Stimulated activated CD4-positive, alpha-beta T cell treated with anti-CD3 and anti-CD28 coated beads, Interleukin-2, amount 100 ng/mL, for 4 hours (primary cell): ENCODE measurements around the gene HIP1R.
"Not testable (repeated sequence)": the region's sequence is repeated elsewhere in the genome, so short reads cannot be mapped to it uniquely, and the experiment has no call there.

Source experiments
- DNase-seq: peaks from one replicate; pipeline ENCODE4 v3.0.0-alpha.2; 2020; ENCODE audit warnings: low read depth

Gene HIP1R

GRCh38 chr12:122834921-122835749, at the start of gene HIP1R:
HIP1R (plus strand) TSS chr12:122835457; CDS start chr12:122835551, 94 bp downstream.
- peak; percentile 46 for DNase-seq

GRCh38 chr12:122785503-122785902, 49.8 kb upstream of the HIP1R start:
- DNase-seq: no peak

GRCh38 chr12:122788387-122788786, 46.9 kb upstream of the HIP1R start:
- DNase-seq: no peak

- no peak for DNase-seq
Observed at GRCh38 chr12:122789637-122790036, 45.6 kb upstream of the HIP1R start.

- DNase-seq: no peak
Observed at GRCh38 chr12:122790393-122791075, 44.7 kb upstream of the HIP1R start.

GRCh38 chr12:122793685-122794106, 41.6 kb upstream of the HIP1R start:
- DNase-seq: no peak

- DNase-seq: no peak
Observed at GRCh38 chr12:122795807-122796206, 39.5 kb upstream of the HIP1R start.

GRCh38 chr12:122799641-122800243, 35.5 kb upstream of the HIP1R start:
- no peak for DNase-seq

- no peak for DNase-seq
Observed at GRCh38 chr12:122803937-122804336, 31.3 kb upstream of the HIP1R start.

- not testable (repeated sequence) for DNase-seq
Observed at GRCh38 chr12:122804957-122805356, 30.3 kb upstream of the HIP1R start.

GRCh38 chr12:122807651-122808050, 27.6 kb upstream of the HIP1R start:
- DNase-seq: no peak

GRCh38 chr12:122811777-122812176, 23.5 kb upstream of the HIP1R start:
- no peak for DNase-seq

GRCh38 chr12:122813310-122813713, 21.9 kb upstream of the HIP1R start:
- DNase-seq: no peak

- no peak for DNase-seq
Observed at GRCh38 chr12:122819209-122819785, 16.0 kb upstream of the HIP1R start.

- DNase-seq: no peak
Observed at GRCh38 chr12:122820138-122820537, 15.1 kb upstream of the HIP1R start.

- DNase-seq: no peak
Observed at GRCh38 chr12:122820838-122821271, 14.4 kb upstream of the HIP1R start.

GRCh38 chr12:122823429-122823828, 11.8 kb upstream of the HIP1R start:
- DNase-seq: no peak

- DNase-seq: no peak
Observed at GRCh38 chr12:122825773-122826724, 9.2 kb upstream of the HIP1R start.

GRCh38 chr12:122827258-122827657, 8.0 kb upstream of the HIP1R start:
- DNase-seq: no peak

- no peak for DNase-seq
Observed at GRCh38 chr12:122830517-122831214, 4.6 kb upstream of the HIP1R start.
